WTC11 (cell line): ENCODE results near the gene TRIM9. TPM values are rescaled to one million over a fixed set of nuclear protein-coding genes. Genes with fewer than 3 reads are reported as not detected.
A peak's percentile ranks its signal among the peaks of the same experiment; 100 is the strongest.

Experiments used
- ATAC-seq: fragments of 200-7000 bp; cut with Tn5 transposase; 2 replicates; pipeline ENCODE4 v1.10.0; 2021; ENCODE audit warnings: mild to moderate bottlenecking, moderate library complexity
- CTCF ChIA-PET: fragments of 300-600 bp; sonication (Branson Sonifier 250); formaldehyde crosslinking; loops from one replicate; lab custom pipeline; 2021; ENCODE audit warnings: antibody characterized with exemption; lab: Charles Lee
- POLR2A ChIA-PET: fragments of 350-600 bp; sonication (Branson Sonifier 250); formaldehyde crosslinking; loops from one replicate; lab custom pipeline; 2021; ENCODE audit warnings: antibody characterized with exemption; lab: Charles Lee
- DNase-seq: peaks from one replicate; pipeline ENCODE4 v3.0.0; 2021; ENCODE audit warnings: low spot score
- H3K27ac Mint-ChIP-seq: 2 replicates; pipeline ENCODE4 v1.8.0; 2021; ENCODE audit warnings: mixed read lengths
- H3K27me3 Mint-ChIP-seq: 2 replicates; pipeline ENCODE4 v1.8.0; 2021; ENCODE audit warnings: low read depth, mild to moderate bottlenecking, moderate library complexity, mixed read lengths
- H3K36me3 Mint-ChIP-seq: 2 replicates; pipeline ENCODE4 v1.8.0; 2021; ENCODE audit warnings: mixed read lengths
- H3K4me1 Mint-ChIP-seq: 2 replicates; pipeline ENCODE4 v1.8.0; 2022; ENCODE audit warnings: mixed read lengths
- H3K4me3 Mint-ChIP-seq: 2 replicates; pipeline ENCODE4 v1.8.0; 2021; ENCODE audit warnings: mild to moderate bottlenecking, moderate library complexity, mixed read lengths
- H3K9me3 Mint-ChIP-seq: 2 replicates; pipeline ENCODE4 v1.8.0; 2021; ENCODE audit warnings: mixed read lengths
- CDX4 ChIP-seq: fragments of 250-450 bp; sonication (Bioruptor Pico); IDR thresholded peaks from 2 replicates; pipeline ENCODE4 v1.9.0; 2021; ENCODE audit warnings: moderate library complexity, mild to moderate bottlenecking, inconsistent platforms, borderline replicate concordance
- ETV6 ChIP-seq: sonication (generic); formaldehyde crosslinking; IDR thresholded peaks from 2 replicates; pipeline ENCODE4 v1.8.1; 2022; ENCODE audit warnings: mild to moderate bottlenecking, missing genetic modification reagents
- GTF2I ChIP-seq: fragments of 250-450 bp; sonication (Bioruptor Pico); conservative IDR thresholded peaks from 2 replicates; pipeline ENCODE4 v1.4.0; 2021; ENCODE audit warnings: mild to moderate bottlenecking
- JAZF1 ChIP-seq: fragments of 250-450 bp; sonication (Bioruptor Pico); IDR thresholded peaks from 2 replicates; pipeline ENCODE4 v1.9.0; 2021; ENCODE audit warnings: moderate library complexity, mild to moderate bottlenecking, inconsistent platforms
- NFE2L1 ChIP-seq: sonication (generic); formaldehyde crosslinking; IDR thresholded peaks from 2 replicates; pipeline ENCODE4 v1.8.1; 2023; ENCODE audit warnings: missing genetic modification reagents
- NFYB ChIP-seq: sonication (generic); formaldehyde crosslinking; conservative IDR thresholded peaks from 2 replicates; pipeline ENCODE4 v1.8.0; 2022; ENCODE audit warnings: low read depth, missing genetic modification reagents
- SP1 ChIP-seq: sonication (generic); formaldehyde crosslinking; conservative IDR thresholded peaks from 2 replicates; pipeline ENCODE4 v1.8.1; 2022; ENCODE audit warnings: missing genetic modification reagents
- TCF7 ChIP-seq: sonication (generic); formaldehyde crosslinking; IDR thresholded peaks from 2 replicates; pipeline ENCODE4 v1.8.0; 2022; ENCODE audit warnings: mild to moderate bottlenecking, low read depth, missing genetic modification reagents, moderate library complexity
- TP53 ChIP-seq: sonication (generic); formaldehyde crosslinking; IDR thresholded peaks from 2 replicates; pipeline ENCODE4 v1.8.1; 2023; ENCODE audit warnings: mild to moderate bottlenecking, missing genetic modification reagents
- USF1 ChIP-seq: sonication (generic); formaldehyde crosslinking; IDR thresholded peaks from 2 replicates; pipeline ENCODE4 v1.8.0; 2022; ENCODE audit warnings: mild to moderate bottlenecking, missing genetic modification reagents
- ZNF219 ChIP-seq: sonication (generic); formaldehyde crosslinking; IDR thresholded peaks from 2 replicates; pipeline ENCODE4 v1.8.0; 2023; ENCODE audit warnings: missing genetic modification reagents, mild to moderate bottlenecking, borderline replicate concordance
- ZNF425 ChIP-seq: fragments of 250-450 bp; sonication (Bioruptor Pico); conservative IDR thresholded peaks from 2 replicates; pipeline ENCODE4 v1.9.0; 2021; ENCODE audit warnings: mild to moderate bottlenecking
- ZNF671 ChIP-seq: fragments of 250-450 bp; sonication (Bioruptor Pico); IDR thresholded peaks from 2 replicates; pipeline ENCODE4 v1.8.0; 2021; ENCODE audit warnings: mild to moderate bottlenecking
- total RNA-seq: library from RNA; stranded (reverse); gene quantifications from 3 replicates; pipeline ENCODE4 v1.2.3, GENCODE V29; 2021
- TF ChIP-seq, protein P1 (sequence below): sonication (generic); formaldehyde crosslinking; IDR thresholded peaks from 2 replicates; pipeline ENCODE4 v1.8.1; 2023; ENCODE audit warnings: mild to moderate bottlenecking, missing genetic modification reagents
- TF ChIP-seq, protein P2 (sequence below): sonication (generic); formaldehyde crosslinking; IDR thresholded peaks from 2 replicates; pipeline ENCODE4 v1.8.1; 2022; ENCODE audit warnings: mild to moderate bottlenecking, missing genetic modification reagents, moderate library complexity, borderline replicate concordance
- TF ChIP-seq, protein P3 (sequence below): sonication (generic); formaldehyde crosslinking; IDR thresholded peaks from 2 replicates; pipeline ENCODE4 v1.8.1; 2022; ENCODE audit warnings: low read depth, missing genetic modification reagents, borderline replicate concordance

TRIM9 gene
- total RNA-seq, 1 experiment from 2014 or later: 4.0 TPM

GRCh38 chr14:51121096-51121495 lies 26.2 kb upstream of the TRIM9 start:
- TF ChIP-seq TP53 (CRISPR knock-in tag) (no peak), ZNF219 (CRISPR knock-in tag) (no peak), JAZF1 (CRISPR knock-in tag) (no peak), TCF7 (CRISPR knock-in tag) (no peak), ZNF425 (CRISPR knock-in tag) (no peak), CDX4 (CRISPR knock-in tag) (no peak), ETV6 (CRISPR knock-in tag) (no peak)
- TF ChIP-seq, protein P1, sequence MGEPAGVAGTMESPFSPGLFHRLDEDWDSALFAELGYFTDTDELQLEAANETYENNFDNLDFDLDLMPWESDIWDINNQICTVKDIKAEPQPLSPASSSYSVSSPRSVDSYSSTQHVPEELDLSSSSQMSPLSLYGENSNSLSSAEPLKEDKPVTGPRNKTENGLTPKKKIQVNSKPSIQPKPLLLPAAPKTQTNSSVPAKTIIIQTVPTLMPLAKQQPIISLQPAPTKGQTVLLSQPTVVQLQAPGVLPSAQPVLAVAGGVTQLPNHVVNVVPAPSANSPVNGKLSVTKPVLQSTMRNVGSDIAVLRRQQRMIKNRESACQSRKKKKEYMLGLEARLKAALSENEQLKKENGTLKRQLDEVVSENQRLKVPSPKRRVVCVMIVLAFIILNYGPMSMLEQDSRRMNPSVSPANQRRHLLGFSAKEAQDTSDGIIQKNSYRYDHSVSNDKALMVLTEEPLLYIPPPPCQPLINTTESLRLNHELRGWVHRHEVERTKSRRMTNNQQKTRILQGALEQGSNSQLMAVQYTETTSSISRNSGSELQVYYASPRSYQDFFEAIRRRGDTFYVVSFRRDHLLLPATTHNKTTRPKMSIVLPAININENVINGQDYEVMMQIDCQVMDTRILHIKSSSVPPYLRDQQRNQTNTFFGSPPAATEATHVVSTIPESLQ (CRISPR knock-in tag): no peak
- ChIA-PET CTCF (interaction anchor here (0.7 to 1.5 kb wide), 2 partner anchors 26 to 28 kb away, joined by 3 to 6 read pairs; partner anchors contain the start of gene TRIM9), POLR2A (no interaction called here)
- Mint-ChIP-seq H3K4me1 (peaks cover 36% of the 10 kb centered on the region), H3K4me3 (no peak overlapping the region), H3K27me3 (no peaks in the 10 kb centered on the region), H3K36me3 (no peaks in the 10 kb centered on the region), H3K9me3 (peaks cover 4% of the 10 kb centered on the region), H3K27ac (no peak overlapping the region)
- ATAC-seq (peak; percentile 46), DNase-seq (no peak)

DNA sequence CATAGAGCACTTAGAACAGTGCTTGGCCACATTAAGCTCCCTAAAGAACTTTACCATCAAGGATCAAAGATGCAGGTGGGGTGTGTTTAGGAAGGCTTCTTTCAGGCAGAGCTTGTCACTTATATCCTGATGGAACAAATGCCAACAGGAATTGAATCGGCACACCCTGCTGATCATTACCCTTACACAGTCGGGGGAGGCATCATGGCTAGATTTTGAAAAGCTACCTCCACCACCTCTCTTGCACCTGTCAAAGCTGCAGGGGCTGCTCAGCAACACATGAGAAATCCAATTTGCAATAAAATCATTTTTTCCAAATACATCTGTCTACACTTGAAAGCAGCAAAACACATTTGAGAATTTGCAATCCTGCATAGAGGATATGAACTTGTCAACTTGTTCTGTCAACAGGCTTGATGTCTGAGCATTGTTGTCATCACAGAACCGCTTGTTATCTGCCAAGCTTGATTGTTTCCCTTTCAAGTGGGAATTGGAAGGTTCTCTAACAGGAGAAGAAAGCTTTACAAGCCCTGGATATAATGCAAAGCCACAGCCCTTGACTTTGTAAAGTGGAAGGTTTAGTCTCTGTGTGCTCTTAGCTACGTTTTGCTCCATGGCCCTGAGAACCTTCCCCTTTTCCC lies 24.6 kb upstream of the TRIM9 start:
- Mint-ChIP-seq H3K4me3 (no peak overlapping the region), H3K27me3 (no peaks in the 10 kb centered on the region), H3K9me3 (no peaks in the 10 kb centered on the region), H3K36me3 (no peaks in the 10 kb centered on the region), H3K4me1 (peaks cover 36% of the 10 kb centered on the region), H3K27ac (no peak overlapping the region)
- ATAC-seq (no peak), DNase-seq (no peak)
- CTCF ChIA-PET: interaction anchor here (1.4 kb wide), 1 partner anchor 26 kb away, joined by 3 read pairs; no protein-coding TSS in a partner anchor
- POLR2A ChIA-PET: interaction anchor here (0.9 kb wide), 1 partner anchor 15 kb away, joined by 3 read pairs; no protein-coding TSS in a partner anchor
- TF ChIP-seq TCF7 (CRISPR knock-in tag): no peak
- TF ChIP-seq SP1: no peak
- TF ChIP-seq, protein P2, sequence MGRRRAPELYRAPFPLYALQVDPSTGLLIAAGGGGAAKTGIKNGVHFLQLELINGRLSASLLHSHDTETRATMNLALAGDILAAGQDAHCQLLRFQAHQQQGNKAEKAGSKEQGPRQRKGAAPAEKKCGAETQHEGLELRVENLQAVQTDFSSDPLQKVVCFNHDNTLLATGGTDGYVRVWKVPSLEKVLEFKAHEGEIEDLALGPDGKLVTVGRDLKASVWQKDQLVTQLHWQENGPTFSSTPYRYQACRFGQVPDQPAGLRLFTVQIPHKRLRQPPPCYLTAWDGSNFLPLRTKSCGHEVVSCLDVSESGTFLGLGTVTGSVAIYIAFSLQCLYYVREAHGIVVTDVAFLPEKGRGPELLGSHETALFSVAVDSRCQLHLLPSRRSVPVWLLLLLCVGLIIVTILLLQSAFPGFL (CRISPR knock-in tag): no peak

- Mint-ChIP-seq H3K27me3 (no peaks in the 10 kb centered on the region), H3K27ac (no peak overlapping the region), H3K36me3 (no peaks in the 10 kb centered on the region), H3K4me3 (no peak overlapping the region), H3K9me3 (no peaks in the 10 kb centered on the region), H3K4me1 (peaks cover 36% of the 10 kb centered on the region)
- no peak for ATAC-seq
- ChIA-PET CTCF (interaction anchor here (1.4 kb wide), 1 partner anchor 26 kb away, joined by 3 read pairs; no protein-coding TSS in a partner anchor), POLR2A (interaction anchor here (0.9 kb wide), 1 partner anchor 15 kb away, joined by 3 read pairs; no protein-coding TSS in a partner anchor)
- no peak for DNase-seq
- TF ChIP-seq NFE2L1 (CRISPR knock-in tag) (no peak), NFYB (no peak), ETV6 (CRISPR knock-in tag) (no peak), ZNF671 (CRISPR knock-in tag) (no peak), USF1 (CRISPR knock-in tag) (no peak), GTF2I (CRISPR knock-in tag) (no peak), ZNF219 (CRISPR knock-in tag) (no peak), ZNF425 (CRISPR knock-in tag) (no peak)
- TF ChIP-seq, protein P3, sequence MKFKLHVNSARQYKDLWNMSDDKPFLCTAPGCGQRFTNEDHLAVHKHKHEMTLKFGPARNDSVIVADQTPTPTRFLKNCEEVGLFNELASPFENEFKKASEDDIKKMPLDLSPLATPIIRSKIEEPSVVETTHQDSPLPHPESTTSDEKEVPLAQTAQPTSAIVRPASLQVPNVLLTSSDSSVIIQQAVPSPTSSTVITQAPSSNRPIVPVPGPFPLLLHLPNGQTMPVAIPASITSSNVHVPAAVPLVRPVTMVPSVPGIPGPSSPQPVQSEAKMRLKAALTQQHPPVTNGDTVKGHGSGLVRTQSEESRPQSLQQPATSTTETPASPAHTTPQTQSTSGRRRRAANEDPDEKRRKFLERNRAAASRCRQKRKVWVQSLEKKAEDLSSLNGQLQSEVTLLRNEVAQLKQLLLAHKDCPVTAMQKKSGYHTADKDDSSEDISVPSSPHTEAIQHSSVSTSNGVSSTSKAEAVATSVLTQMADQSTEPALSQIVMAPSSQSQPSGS (CRISPR knock-in tag): no peak
Measured at GRCh38 chr14:51118993-51119392, 24.1 kb upstream of the TRIM9 start.
